ENCODE measurements around the gene RAB4A. TPM values are rescaled to one million over a fixed set of nuclear protein-coding genes. Genes with fewer than 3 reads are reported as not detected.

The RAB4A gene
- total RNA-seq, 1 experiment from 2014 or later = 66.7 TPM

DNA sequence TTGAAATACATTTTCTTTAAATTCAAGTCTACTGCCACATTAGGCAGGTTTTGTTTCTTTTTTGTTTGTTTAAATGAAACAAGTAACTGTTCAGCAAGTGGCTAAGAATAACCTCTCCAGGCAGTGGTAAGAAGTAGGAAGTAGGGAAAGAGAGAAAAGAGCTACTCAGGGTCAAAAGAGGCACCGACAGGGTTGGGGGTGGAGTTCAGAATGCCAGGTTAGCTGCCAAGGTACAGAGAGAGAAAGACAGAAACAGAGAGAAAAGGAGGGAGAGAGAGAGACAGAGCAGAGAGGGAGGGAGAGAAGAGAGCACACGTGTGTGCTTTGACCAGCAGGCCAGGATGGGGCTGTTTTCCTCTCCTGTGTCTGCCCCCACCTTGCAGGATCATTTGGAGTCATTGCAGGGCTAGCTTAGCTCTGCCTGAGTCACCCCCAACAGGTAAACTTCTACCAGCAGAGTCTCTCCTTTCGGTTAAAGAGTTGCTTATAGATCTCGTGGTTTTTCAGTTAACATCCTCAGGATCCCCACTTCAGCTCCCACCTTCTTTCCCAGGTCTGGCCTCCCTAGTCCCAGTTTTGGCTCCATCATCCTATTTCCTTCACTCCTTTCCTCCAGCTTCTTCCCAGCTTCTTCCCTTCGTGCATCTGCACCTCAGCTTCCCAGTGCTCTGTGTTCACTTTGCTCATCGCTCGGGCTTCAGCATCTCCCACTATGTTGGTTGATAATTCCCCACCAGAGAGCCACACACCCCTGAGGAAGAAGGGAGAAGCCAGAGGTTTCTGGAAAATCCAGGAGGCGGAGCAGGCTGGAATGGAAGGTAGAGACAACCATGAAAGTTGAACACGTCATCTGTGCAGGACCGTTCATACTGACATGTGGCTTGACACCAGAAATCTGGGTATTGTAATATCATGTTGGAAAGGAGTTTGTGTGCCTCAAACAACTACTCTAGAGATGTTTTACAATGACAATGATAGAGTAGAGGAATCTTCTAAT lies 21.8 kb upstream of the RAB4A start:
- Histone ChIP-seq H2BK5ac (ENCODE audit: insufficient read length, low read length) (no peak overlapping the region), H4K8ac (replicated peaks; ENCODE audit: insufficient read length, low read depth, low read length) (no peak overlapping the region), H3K9me3 (ENCODE audit: control insufficient read depth, low read depth, low read length) (no peaks in the 10 kb centered on the region), H4K20me1 (ENCODE audit: control insufficient read depth, insufficient read depth, insufficient read length) (no peaks in the 10 kb centered on the region), H3K14ac (ENCODE audit: insufficient read depth, low read length) (no peak overlapping the region), H3K79me1 (ENCODE audit: insufficient read depth, low read depth, low read length, poor library complexity, severe bottlenecking) (no peaks in the 10 kb centered on the region), H3K18ac (ENCODE audit: insufficient read length, low read depth, low read length) (no peak overlapping the region), H3K4ac (ENCODE audit: low read depth, low read length) (no peak overlapping the region), H3K23ac (ENCODE audit: insufficient read length, low read depth, low read length) (no peak overlapping the region), H3K4me1 (ENCODE audit: insufficient read depth, low read length) (peaks cover 9% of the 10 kb centered on the region; the same call in 1 of the 2 replicates), H2BK120ac (ENCODE audit: low read depth, low read length, poor library complexity, severe bottlenecking) (no peak overlapping the region), H4K91ac (ENCODE audit: insufficient read length, low read depth, low read length) (no peak overlapping the region), H2AFZ (ENCODE audit: low read length) (no peak overlapping the region), H3K23me2 (ENCODE audit: insufficient read length, low read depth, low read length, poor library complexity, severe bottlenecking) (no peaks in the 10 kb centered on the region), H3K27ac (ENCODE audit: insufficient read length, low read depth, low read length) (no peak overlapping the region), H3K9ac (ENCODE audit: extremely low read depth, insufficient read length, low read length) (no peak overlapping the region), H2AK5ac (ENCODE audit: insufficient read length, low read length) (no peak overlapping the region), H3K4me2 (ENCODE audit: insufficient read depth, insufficient read length, low read length) (no peak overlapping the region), H2BK12ac (ENCODE audit: insufficient read length, low read depth, low read length) (no peak overlapping the region), H3K56ac (ENCODE audit: insufficient read length, low read depth, low read length) (no peak overlapping the region), H2BK20ac (ENCODE audit: low read depth, low read length, poor library complexity, severe bottlenecking) (no peak overlapping the region), H2BK15ac (ENCODE audit: low read depth, low read length) (no peak overlapping the region), H4K5ac (ENCODE audit: insufficient read length, low read depth, low read length) (no peak overlapping the region), H3K27me3 (ENCODE audit: insufficient read depth, low read length) (no peaks in the 10 kb centered on the region), H3K79me2 (ENCODE audit: insufficient read depth, low read length) (no peaks in the 10 kb centered on the region), H3T11ph (ENCODE audit: low read length) (no peak overlapping the region)
- Mint-ChIP-seq H3K4me1 (peaks cover 27 to 32% of the 10 kb centered on the region in 2 experiments), H3K36me3 (ENCODE audit: insufficient read depth in 1 of 3, low read depth in 3 of 3) (peaks cover 0 to 8% (median 4%) of the 10 kb centered on the region in 3 experiments; a peak in 5 of 7 replicates), H3K9me3 (peaks cover 6 to 7% of the 10 kb centered on the region in 2 experiments; a peak in 4 of 5 replicates), H3K4me3 (no peak overlapping the region), H3K27ac (peak overlapping the region in 1 of 3 experiments; percentile 49; a peak in 1 of 7 replicates), H3K27me3 (ENCODE audit: low read depth) (peaks cover 2% of the 10 kb centered on the region; the same call in 1 of the 2 replicates)
- WGBS (ENCODE audit: extremely low coverage, insufficient read length, low lambda C conversion rate) = no CpG with 5 or more reads among the region's 10 CpGs
- DNase-seq = no peak
- TF ChIP-seq, protein P1, sequence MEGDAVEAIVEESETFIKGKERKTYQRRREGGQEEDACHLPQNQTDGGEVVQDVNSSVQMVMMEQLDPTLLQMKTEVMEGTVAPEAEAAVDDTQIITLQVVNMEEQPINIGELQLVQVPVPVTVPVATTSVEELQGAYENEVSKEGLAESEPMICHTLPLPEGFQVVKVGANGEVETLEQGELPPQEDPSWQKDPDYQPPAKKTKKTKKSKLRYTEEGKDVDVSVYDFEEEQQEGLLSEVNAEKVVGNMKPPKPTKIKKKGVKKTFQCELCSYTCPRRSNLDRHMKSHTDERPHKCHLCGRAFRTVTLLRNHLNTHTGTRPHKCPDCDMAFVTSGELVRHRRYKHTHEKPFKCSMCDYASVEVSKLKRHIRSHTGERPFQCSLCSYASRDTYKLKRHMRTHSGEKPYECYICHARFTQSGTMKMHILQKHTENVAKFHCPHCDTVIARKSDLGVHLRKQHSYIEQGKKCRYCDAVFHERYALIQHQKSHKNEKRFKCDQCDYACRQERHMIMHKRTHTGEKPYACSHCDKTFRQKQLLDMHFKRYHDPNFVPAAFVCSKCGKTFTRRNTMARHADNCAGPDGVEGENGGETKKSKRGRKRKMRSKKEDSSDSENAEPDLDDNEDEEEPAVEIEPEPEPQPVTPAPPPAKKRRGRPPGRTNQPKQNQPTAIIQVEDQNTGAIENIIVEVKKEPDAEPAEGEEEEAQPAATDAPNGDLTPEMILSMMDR (conservative IDR thresholded peaks at IDR 0.05) = no peak
